GM23338 (cell line): ENCODE measurements around the gene FNDC11. TPM values are rescaled to one million over a fixed set of nuclear protein-coding genes. Genes with fewer than 3 reads are reported as not detected.

Source experiments
- ATAC-seq: fragments of 200-7000 bp; cut with Tn5 transposase; 3 replicates; pipeline ENCODE4 v1.9.1; 2020
- DNase-seq: peaks from one replicate; pipeline ENCODE4 v3.0.0-alpha.2; 2015; ENCODE audit warnings: low spot score
- H2AFZ ChIP-seq: fragments of 200-600 bp; sonication (generic); 2 replicates; pipeline ENCODE4 v1.8.0; 2016; ENCODE audit warnings: antibody characterized with exemption, mild to moderate bottlenecking, moderate library complexity
- H3F3A ChIP-seq: fragments of 200-600 bp; sonication (generic); replicated peaks from 2 replicates; pipeline ENCODE4 v1.8.0; 2017; ENCODE audit warnings: antibody characterized with exemption, mixed run types, low read depth
- H3K27ac ChIP-seq: fragments of 200-600 bp; sonication (generic); 2 replicates; pipeline ENCODE4 v1.6.1; 2016; ENCODE audit warnings: low read depth
- H3K27me3 ChIP-seq: fragments of 200-600 bp; sonication (generic); 2 replicates; pipeline ENCODE4 v1.8.0; 2016; ENCODE audit warnings: mild to moderate bottlenecking, mixed run types, moderate library complexity; ENCODE audit not compliant: insufficient read depth
- H3K36me3 ChIP-seq: fragments of 200-600 bp; sonication (generic); 2 replicates; pipeline ENCODE4 v1.8.0; 2016; ENCODE audit warnings: mild to moderate bottlenecking; ENCODE audit not compliant: insufficient read depth
- H3K4me1 ChIP-seq: fragments of 200-600 bp; sonication (generic); 2 replicates; pipeline ENCODE4 v1.8.0; 2016; ENCODE audit warnings: mild to moderate bottlenecking, moderate library complexity; ENCODE audit not compliant: insufficient read depth
- H3K4me2 ChIP-seq: fragments of 200-600 bp; sonication (generic); 2 replicates; pipeline ENCODE4 v1.7.1; 2017; ENCODE audit warnings: mixed run types
- H3K4me3 ChIP-seq: fragments of 200-600 bp; sonication (generic); 2 replicates; pipeline ENCODE4 v1.6.1; 2016; ENCODE audit warnings: mixed run types
- H3K79me2 ChIP-seq: fragments of 200-600 bp; sonication (generic); replicated peaks from 2 replicates; pipeline ENCODE4 v1.8.0; 2017; ENCODE audit warnings: mild to moderate bottlenecking; ENCODE audit not compliant: insufficient read depth
- H3K9me2 ChIP-seq: fragments of 200-600 bp; sonication (generic); 2 replicates; pipeline ENCODE4 v1.8.0; 2017; ENCODE audit not compliant: insufficient read depth
- H4K20me1 ChIP-seq: fragments of 200-600 bp; sonication (generic); replicated peaks from 2 replicates; pipeline ENCODE4 v1.8.0; 2017; ENCODE audit warnings: mild to moderate bottlenecking; ENCODE audit not compliant: insufficient read depth
- H3K27ac Mint-ChIP-seq: 2 replicates; pipeline ENCODE4 v1.8.0; 2020; ENCODE audit warnings: inconsistent platforms, mild to moderate bottlenecking, moderate library complexity, mixed read lengths
- H3K27me3 Mint-ChIP-seq: 3 replicates; pipeline ENCODE4 v1.8.0; 2022; ENCODE audit warnings: low read depth, mild to moderate bottlenecking, moderate library complexity, mixed read lengths, inconsistent platforms; ENCODE audit not compliant: insufficient read depth, poor library complexity
- H3K36me3 Mint-ChIP-seq: 3 replicates; pipeline ENCODE4 v1.8.0; 2021; ENCODE audit warnings: low read depth, mild to moderate bottlenecking, inconsistent platforms, moderate library complexity, mixed read lengths
- H3K4me1 Mint-ChIP-seq: 3 replicates; pipeline ENCODE4 v1.8.0; 2020; ENCODE audit warnings: mild to moderate bottlenecking, inconsistent platforms, mixed read lengths
- H3K4me3 Mint-ChIP-seq: 3 replicates; pipeline ENCODE4 v1.8.0; 2021; ENCODE audit warnings: moderate library complexity, mild to moderate bottlenecking, inconsistent platforms, mixed read lengths
- H3K9me3 Mint-ChIP-seq: 3 replicates; pipeline ENCODE4 v1.8.0; 2020; ENCODE audit warnings: moderate library complexity, mild to moderate bottlenecking, inconsistent platforms, mixed read lengths
- CREB1 ChIP-seq: fragments of 250-450 bp; sonication (Bioruptor Pico); IDR thresholded peaks from 2 replicates; pipeline ENCODE4 v1.5.0; 2020; ENCODE audit warnings: low read depth, mild to moderate bottlenecking, moderate library complexity
- EZH2phosphoT487 ChIP-seq: fragments of 200-600 bp; sonication (generic); IDR thresholded peaks from one replicate; pipeline ENCODE4 v1.8.1; 2018; ENCODE audit warnings: antibody characterized with exemption; ENCODE audit not compliant: unreplicated experiment
- NANOG ChIP-seq: IDR thresholded peaks from 2 replicates; pipeline ENCODE4 v1.6.1; 2016; ENCODE audit warnings: antibody characterized with exemption, borderline replicate concordance
- POLR2AphosphoS5 ChIP-seq: IDR thresholded peaks from 2 replicates; pipeline ENCODE4 v1.6.1; 2016; ENCODE audit warnings: antibody characterized with exemption, low read depth
- ZNF114 ChIP-seq: fragments of 250-450 bp; sonication (Bioruptor Pico); IDR thresholded peaks from 2 replicates; pipeline ENCODE4 v1.5.0; 2020; ENCODE audit warnings: mild to moderate bottlenecking, moderate library complexity
- ZNF331 ChIP-seq: fragments of 250-450 bp; sonication (Bioruptor Pico); IDR thresholded peaks from 2 replicates; pipeline ENCODE4 v1.5.0; 2020; ENCODE audit warnings: low read depth, mild to moderate bottlenecking, moderate library complexity
- polyA plus RNA-seq: library from polyadenylated mRNA; unstranded; fragments of >200 nt; fragmentation: Nextera tagmentation; extraction: Ambion mirVana; gene quantifications from 2 replicates; pipeline ENCODE4 v1.2.1, GENCODE V29; 2016
- total RNA-seq: library from RNA; depleted of rRNA; stranded (reverse); fragments of >200 nt; shearing (Covaris generic); gene quantifications from 2 replicates; pipeline ENCODE4 v1.2.3, GENCODE V29; 2014
- TF ChIP-seq, protein P1 (sequence below): IDR thresholded peaks from 2 replicates; pipeline ENCODE4 v1.6.1; 2016; ENCODE audit warnings: antibody characterized with exemption
- TF ChIP-seq, protein P2 (sequence below): IDR thresholded peaks from one replicate; pipeline ENCODE4 v1.6.1; 2018; ENCODE audit warnings: antibody characterized with exemption; ENCODE audit not compliant: unreplicated experiment
- TF ChIP-seq, protein P3 (sequence below), 2 experiments: fragments of 200-600 bp in 1 of 2; sonication (generic) in 1 of 2; conservative IDR thresholded peaks; 2 replicates each; pipeline versions ENCODE4 v1.5.1 to v1.6.1; 2016 to 2017; ENCODE audit warnings: antibody characterized with exemption in 2 of 2, low read depth in 2 of 2, mild to moderate bottlenecking in 2 of 2, moderate library complexity in 1 of 2

FNDC11 gene
- total and polyA plus RNA-seq, 2 experiments from 2014 or later = 3.4 to 5.3 TPM

DNA sequence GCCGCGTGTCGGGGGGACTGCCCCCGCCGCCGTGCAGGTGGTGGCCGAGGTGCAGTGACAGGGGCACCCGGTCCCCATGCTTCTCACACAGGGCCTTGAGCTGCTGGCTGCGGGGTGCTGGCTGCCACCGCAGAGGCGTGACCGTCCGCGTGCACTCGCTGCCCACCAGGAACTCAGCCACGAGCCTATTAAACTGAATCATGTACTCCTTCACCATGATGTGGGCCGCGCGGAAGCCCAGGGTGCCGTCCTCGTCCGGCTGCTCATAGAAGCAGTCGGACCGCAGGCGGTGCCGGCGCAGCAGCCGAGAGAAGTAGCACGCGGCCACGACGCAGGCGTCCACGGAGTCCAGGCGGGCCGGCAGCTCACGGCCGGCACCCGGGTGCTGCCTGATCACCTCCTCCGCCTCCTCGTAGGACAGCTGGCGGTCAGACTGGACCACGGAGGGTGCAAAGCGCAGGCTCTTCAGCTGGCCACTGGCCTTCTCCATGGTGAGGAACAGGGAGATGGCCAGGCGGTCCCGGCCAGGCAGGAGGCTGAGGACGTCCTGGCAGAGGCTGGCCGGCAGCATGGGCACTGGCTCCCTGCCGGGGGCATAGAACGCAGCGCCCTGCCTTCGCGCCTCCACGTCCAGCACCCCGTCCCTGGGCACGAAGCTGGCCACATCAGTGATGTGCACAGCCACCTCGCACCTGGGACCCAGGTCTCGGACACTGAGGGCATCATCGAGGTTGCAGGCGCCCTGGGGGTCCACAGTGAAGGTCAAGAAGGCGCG is 10.3 kb downstream of the FNDC11 start:
- Mint-ChIP-seq H3K27me3 (no peaks in the 10 kb centered on the region), H3K9me3 (peaks cover 2% of the 10 kb centered on the region; the same call in 2 of the 3 replicates), H3K4me3 (no peak overlapping the region), H3K4me1 (no peaks in the 10 kb centered on the region), H3K36me3 (peaks cover 3% of the 10 kb centered on the region; the same call in 1 of the 3 replicates), H3K27ac (no peak overlapping the region)
- no peaks in the 10 kb centered on the region for H4K20me1 ChIP-seq
- no peak for TF ChIP-seq CREB1 (CRISPR knock-in tag)
- TF ChIP-seq, protein P1, sequence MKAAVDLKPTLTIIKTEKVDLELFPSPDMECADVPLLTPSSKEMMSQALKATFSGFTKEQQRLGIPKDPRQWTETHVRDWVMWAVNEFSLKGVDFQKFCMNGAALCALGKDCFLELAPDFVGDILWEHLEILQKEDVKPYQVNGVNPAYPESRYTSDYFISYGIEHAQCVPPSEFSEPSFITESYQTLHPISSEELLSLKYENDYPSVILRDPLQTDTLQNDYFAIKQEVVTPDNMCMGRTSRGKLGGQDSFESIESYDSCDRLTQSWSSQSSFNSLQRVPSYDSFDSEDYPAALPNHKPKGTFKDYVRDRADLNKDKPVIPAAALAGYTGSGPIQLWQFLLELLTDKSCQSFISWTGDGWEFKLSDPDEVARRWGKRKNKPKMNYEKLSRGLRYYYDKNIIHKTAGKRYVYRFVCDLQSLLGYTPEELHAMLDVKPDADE = no peak
- TF ChIP-seq EZH2phosphoT487 = no peak
- TF ChIP-seq, protein P2, sequence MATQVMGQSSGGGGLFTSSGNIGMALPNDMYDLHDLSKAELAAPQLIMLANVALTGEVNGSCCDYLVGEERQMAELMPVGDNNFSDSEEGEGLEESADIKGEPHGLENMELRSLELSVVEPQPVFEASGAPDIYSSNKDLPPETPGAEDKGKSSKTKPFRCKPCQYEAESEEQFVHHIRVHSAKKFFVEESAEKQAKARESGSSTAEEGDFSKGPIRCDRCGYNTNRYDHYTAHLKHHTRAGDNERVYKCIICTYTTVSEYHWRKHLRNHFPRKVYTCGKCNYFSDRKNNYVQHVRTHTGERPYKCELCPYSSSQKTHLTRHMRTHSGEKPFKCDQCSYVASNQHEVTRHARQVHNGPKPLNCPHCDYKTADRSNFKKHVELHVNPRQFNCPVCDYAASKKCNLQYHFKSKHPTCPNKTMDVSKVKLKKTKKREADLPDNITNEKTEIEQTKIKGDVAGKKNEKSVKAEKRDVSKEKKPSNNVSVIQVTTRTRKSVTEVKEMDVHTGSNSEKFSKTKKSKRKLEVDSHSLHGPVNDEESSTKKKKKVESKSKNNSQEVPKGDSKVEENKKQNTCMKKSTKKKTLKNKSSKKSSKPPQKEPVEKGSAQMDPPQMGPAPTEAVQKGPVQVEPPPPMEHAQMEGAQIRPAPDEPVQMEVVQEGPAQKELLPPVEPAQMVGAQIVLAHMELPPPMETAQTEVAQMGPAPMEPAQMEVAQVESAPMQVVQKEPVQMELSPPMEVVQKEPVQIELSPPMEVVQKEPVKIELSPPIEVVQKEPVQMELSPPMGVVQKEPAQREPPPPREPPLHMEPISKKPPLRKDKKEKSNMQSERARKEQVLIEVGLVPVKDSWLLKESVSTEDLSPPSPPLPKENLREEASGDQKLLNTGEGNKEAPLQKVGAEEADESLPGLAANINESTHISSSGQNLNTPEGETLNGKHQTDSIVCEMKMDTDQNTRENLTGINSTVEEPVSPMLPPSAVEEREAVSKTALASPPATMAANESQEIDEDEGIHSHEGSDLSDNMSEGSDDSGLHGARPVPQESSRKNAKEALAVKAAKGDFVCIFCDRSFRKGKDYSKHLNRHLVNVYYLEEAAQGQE = no peak
- TF ChIP-seq ZNF114 = no peak
- TF ChIP-seq, protein P3, sequence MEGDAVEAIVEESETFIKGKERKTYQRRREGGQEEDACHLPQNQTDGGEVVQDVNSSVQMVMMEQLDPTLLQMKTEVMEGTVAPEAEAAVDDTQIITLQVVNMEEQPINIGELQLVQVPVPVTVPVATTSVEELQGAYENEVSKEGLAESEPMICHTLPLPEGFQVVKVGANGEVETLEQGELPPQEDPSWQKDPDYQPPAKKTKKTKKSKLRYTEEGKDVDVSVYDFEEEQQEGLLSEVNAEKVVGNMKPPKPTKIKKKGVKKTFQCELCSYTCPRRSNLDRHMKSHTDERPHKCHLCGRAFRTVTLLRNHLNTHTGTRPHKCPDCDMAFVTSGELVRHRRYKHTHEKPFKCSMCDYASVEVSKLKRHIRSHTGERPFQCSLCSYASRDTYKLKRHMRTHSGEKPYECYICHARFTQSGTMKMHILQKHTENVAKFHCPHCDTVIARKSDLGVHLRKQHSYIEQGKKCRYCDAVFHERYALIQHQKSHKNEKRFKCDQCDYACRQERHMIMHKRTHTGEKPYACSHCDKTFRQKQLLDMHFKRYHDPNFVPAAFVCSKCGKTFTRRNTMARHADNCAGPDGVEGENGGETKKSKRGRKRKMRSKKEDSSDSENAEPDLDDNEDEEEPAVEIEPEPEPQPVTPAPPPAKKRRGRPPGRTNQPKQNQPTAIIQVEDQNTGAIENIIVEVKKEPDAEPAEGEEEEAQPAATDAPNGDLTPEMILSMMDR (conservative IDR thresholded peaks at IDR 0.05; ENCODE audit: low read depth in 2 of 2) = no peak
- TF ChIP-seq NANOG = no peak
- no peak for TF ChIP-seq POLR2AphosphoS5
- no peak for TF ChIP-seq ZNF331 (CRISPR knock-in tag)
- no peak for DNase-seq
- H3K36me3 ChIP-seq = no peaks in the 10 kb centered on the region
- H3K9me2 ChIP-seq = no peaks in the 10 kb centered on the region
- H3K79me2 ChIP-seq = no peaks in the 10 kb centered on the region
- H3K27me3 ChIP-seq = no peaks in the 10 kb centered on the region
- ATAC-seq = no peak
- no peak overlapping the region for H2AFZ ChIP-seq
- H3F3A ChIP-seq = no peaks in the 10 kb centered on the region
- no peak overlapping the region for H3K27ac ChIP-seq
- no peaks in the 10 kb centered on the region for H3K4me1 ChIP-seq
- H3K4me3 ChIP-seq = no peak overlapping the region
- no peak overlapping the region for H3K4me2 ChIP-seq
